ENCODE results near the gene PRKCE. TPM values are rescaled to one million over a fixed set of nuclear protein-coding genes. Genes with fewer than 3 reads are reported as not detected.

Gene PRKCE
- total RNA-seq, 1 experiment from 2014 or later = 1.3 TPM

DNA sequence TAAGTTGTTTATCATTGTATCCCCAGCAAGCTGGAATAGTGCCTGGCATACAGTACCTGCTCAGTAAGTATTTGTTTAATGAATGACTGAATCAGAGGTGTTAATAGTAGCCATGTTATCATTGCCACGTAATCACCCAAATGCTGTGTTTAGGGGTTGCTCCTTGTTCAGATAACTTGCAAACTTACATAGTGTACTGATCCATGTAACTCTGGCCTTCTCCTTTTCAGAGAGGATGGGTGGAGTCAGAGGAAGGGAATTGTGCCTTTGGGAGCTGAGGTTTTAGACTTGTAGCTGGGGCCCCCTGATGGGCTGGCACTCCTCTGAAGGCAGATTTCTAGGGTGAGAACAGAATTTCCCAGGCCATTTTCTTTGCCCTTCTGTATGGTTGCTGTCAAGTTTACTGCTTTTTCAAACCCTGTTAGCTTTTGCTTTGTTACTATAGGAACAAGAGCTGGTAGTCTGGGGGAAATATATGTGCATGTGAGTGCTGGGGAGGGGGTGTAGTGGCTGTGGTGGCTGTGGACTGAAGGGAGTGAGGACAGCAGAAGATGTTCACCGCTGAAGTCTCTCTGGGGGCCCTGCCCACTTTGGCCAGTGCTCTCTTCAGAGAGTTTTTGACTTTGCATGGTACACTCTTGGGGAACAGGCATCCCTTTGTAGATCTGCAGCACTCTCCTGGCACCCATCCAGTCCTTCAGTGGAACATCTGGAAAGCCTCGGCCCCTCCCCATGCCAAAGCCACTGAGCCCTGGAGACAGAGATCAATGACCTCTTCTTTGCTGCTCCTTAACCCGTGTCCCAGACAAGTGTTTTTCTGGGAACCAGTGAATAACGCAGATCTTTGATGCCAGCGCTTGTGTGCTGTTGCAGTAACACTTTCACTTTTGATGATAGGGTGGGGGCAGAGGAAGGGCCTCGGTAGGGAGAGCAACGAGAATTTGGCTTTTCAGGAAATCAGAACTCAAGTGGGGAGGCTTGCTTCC is 209.0 kb downstream of the PRKCE start:
- H2AFZ ChIP-seq (ENCODE audit: low read length) = no peak overlapping the region
- H4K5ac ChIP-seq (ENCODE audit: insufficient read length, low read depth, low read length) = no peak overlapping the region
- H2BK20ac ChIP-seq (ENCODE audit: low read depth, low read length, poor library complexity, severe bottlenecking) = no peak overlapping the region
- H2BK120ac ChIP-seq (ENCODE audit: low read depth, low read length, poor library complexity, severe bottlenecking) = no peak overlapping the region
- no peaks in the 10 kb centered on the region for H4K20me1 ChIP-seq (ENCODE audit: control insufficient read depth, insufficient read depth, insufficient read length)
- H3K9ac ChIP-seq (ENCODE audit: extremely low read depth, insufficient read length, low read length) = no peak overlapping the region
- Mint-ChIP-seq H3K4me3 (no peak overlapping the region), H3K27ac (no peak overlapping the region), H3K9me3 (no peaks in the 10 kb centered on the region), H3K27me3 (ENCODE audit: low read depth) (no peaks in the 10 kb centered on the region; the same call in 1 of the 2 replicates), H3K36me3 (ENCODE audit: insufficient read depth in 1 of 3, low read depth in 3 of 3) (no peaks in the 10 kb centered on the region), H3K4me1 (peaks cover 20 to 21% of the 10 kb centered on the region in 2 experiments)
- H2AK5ac ChIP-seq (ENCODE audit: insufficient read length, low read length) = no peak overlapping the region
- no peak overlapping the region for H4K91ac ChIP-seq (ENCODE audit: insufficient read length, low read depth, low read length)
- no peaks in the 10 kb centered on the region for H3K27me3 ChIP-seq (ENCODE audit: insufficient read depth, low read length)
- no peaks in the 10 kb centered on the region for H3K4me1 ChIP-seq (ENCODE audit: insufficient read depth, low read length)
- no peaks in the 10 kb centered on the region for H3K23me2 ChIP-seq (ENCODE audit: insufficient read length, low read depth, low read length, poor library complexity, severe bottlenecking)
- H3K18ac ChIP-seq (ENCODE audit: insufficient read length, low read depth, low read length) = no peak overlapping the region
- no peak overlapping the region for H3K23ac ChIP-seq (ENCODE audit: insufficient read length, low read depth, low read length)
- WGBS (ENCODE audit: extremely low coverage, insufficient read length, low lambda C conversion rate) = no CpG with 5 or more reads among the region's 8 CpGs
- H2BK5ac ChIP-seq (ENCODE audit: insufficient read length, low read length) = no peak overlapping the region
- H3T11ph ChIP-seq (ENCODE audit: low read length) = no peak overlapping the region
- no peaks in the 10 kb centered on the region for H3K9me3 ChIP-seq (ENCODE audit: control insufficient read depth, low read depth, low read length)
- no peak overlapping the region for H3K4ac ChIP-seq (ENCODE audit: low read depth, low read length)
- no peak overlapping the region for H4K8ac ChIP-seq (replicated peaks; ENCODE audit: insufficient read length, low read depth, low read length)
- H2BK15ac ChIP-seq (ENCODE audit: low read depth, low read length) = no peak overlapping the region
- H3K79me1 ChIP-seq (ENCODE audit: insufficient read depth, low read depth, low read length, poor library complexity, severe bottlenecking) = no peaks in the 10 kb centered on the region
- TF ChIP-seq, protein P1, sequence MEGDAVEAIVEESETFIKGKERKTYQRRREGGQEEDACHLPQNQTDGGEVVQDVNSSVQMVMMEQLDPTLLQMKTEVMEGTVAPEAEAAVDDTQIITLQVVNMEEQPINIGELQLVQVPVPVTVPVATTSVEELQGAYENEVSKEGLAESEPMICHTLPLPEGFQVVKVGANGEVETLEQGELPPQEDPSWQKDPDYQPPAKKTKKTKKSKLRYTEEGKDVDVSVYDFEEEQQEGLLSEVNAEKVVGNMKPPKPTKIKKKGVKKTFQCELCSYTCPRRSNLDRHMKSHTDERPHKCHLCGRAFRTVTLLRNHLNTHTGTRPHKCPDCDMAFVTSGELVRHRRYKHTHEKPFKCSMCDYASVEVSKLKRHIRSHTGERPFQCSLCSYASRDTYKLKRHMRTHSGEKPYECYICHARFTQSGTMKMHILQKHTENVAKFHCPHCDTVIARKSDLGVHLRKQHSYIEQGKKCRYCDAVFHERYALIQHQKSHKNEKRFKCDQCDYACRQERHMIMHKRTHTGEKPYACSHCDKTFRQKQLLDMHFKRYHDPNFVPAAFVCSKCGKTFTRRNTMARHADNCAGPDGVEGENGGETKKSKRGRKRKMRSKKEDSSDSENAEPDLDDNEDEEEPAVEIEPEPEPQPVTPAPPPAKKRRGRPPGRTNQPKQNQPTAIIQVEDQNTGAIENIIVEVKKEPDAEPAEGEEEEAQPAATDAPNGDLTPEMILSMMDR (conservative IDR thresholded peaks at IDR 0.05) = no peak
- H3K14ac ChIP-seq (ENCODE audit: insufficient read depth, low read length) = no peak overlapping the region
- H3K56ac ChIP-seq (ENCODE audit: insufficient read length, low read depth, low read length) = no peak overlapping the region
- H2BK12ac ChIP-seq (ENCODE audit: insufficient read length, low read depth, low read length) = no peak overlapping the region
- no peaks in the 10 kb centered on the region for H3K79me2 ChIP-seq (ENCODE audit: insufficient read depth, low read length)
- no peak overlapping the region for H3K27ac ChIP-seq (ENCODE audit: insufficient read length, low read depth, low read length)
- DNase-seq = no peak
- H3K4me2 ChIP-seq (ENCODE audit: insufficient read depth, insufficient read length, low read length) = no peak overlapping the region
